HepG2 (cell line): ENCODE measurements around the gene PEX12. TPM values are rescaled to one million over a fixed set of nuclear protein-coding genes. Genes with fewer than 3 reads are reported as not detected.

ENCODE experiments used
- ASH2L ChIP-seq: fragments of 300-600, 200-600 bp; sonication (generic); IDR thresholded peaks from 2 replicates; pipeline ENCODE4 v1.7.0; 2017; ENCODE audit warnings: low read depth, mild to moderate bottlenecking, moderate library complexity, mixed read lengths, low read length; ENCODE audit not compliant: insufficient read length
- CBX5 ChIP-seq: sonication (generic); formaldehyde crosslinking; IDR thresholded peaks from 2 replicates; pipeline ENCODE4 v1.4.0; 2020; ENCODE audit warnings: missing genetic modification reagents, borderline replicate concordance
- CHD2 ChIP-seq: IDR thresholded peaks from 2 replicates; pipeline ENCODE4 v1.6.1; 2011; ENCODE audit warnings: low read depth, low read length, improper control_type of control experiment
- CREM ChIP-seq, 2 experiments: sonication (generic) in 1 of 2; formaldehyde crosslinking in 1 of 2; IDR thresholded peaks; 2 replicates each; pipeline versions ENCODE4 v1.4.0 to v1.6.1; 2016 to 2020; ENCODE audit warnings: antibody characterized with exemption in 1 of 2, mild to moderate bottlenecking in 1 of 2, missing genetic modification reagents in 1 of 2
- FOXK2 ChIP-seq: fragments of 450-650 bp; IDR thresholded peaks from 2 replicates; pipeline ENCODE4 v1.6.1; 2016
- HMG20A ChIP-seq: IDR thresholded peaks from 2 replicates; pipeline ENCODE4 v1.6.1; 2016; ENCODE audit warnings: borderline replicate concordance
- KLF16 ChIP-seq, 2 experiments: sonication (generic) in 1 of 2; formaldehyde crosslinking in 1 of 2; IDR thresholded peaks; 2 replicates each; pipeline versions ENCODE4 v1.6.1 to v1.8.0; 2016 to 2023; ENCODE audit warnings: missing genetic modification reagents in 2 of 2, missing compliant biosample characterization in 1 of 2
- KMT2A ChIP-seq: sonication (generic); formaldehyde crosslinking; IDR thresholded peaks from 2 replicates; pipeline ENCODE4 v1.4.0; 2020; ENCODE audit warnings: missing genetic modification reagents
- MZF1 ChIP-seq: sonication (generic); formaldehyde crosslinking; IDR thresholded peaks from 2 replicates; pipeline ENCODE4 v1.8.1; 2023; ENCODE audit warnings: mild to moderate bottlenecking, missing genetic modification reagents, borderline replicate concordance
- NFYC ChIP-seq: IDR thresholded peaks from 2 replicates; pipeline ENCODE4 v1.6.1; 2016; ENCODE audit warnings: missing genetic modification reagents, missing compliant biosample characterization
- RELA ChIP-seq: sonication (generic); formaldehyde crosslinking; IDR thresholded peaks from 2 replicates; pipeline ENCODE4 v1.4.0; 2020; ENCODE audit warnings: missing genetic modification reagents
- SALL1 ChIP-seq: sonication (generic); formaldehyde crosslinking; IDR thresholded peaks from 2 replicates; pipeline ENCODE4 v1.8.0; 2022; ENCODE audit warnings: mild to moderate bottlenecking, missing genetic modification reagents
- TBP ChIP-seq: sonication (generic); formaldehyde crosslinking; IDR thresholded peaks from 2 replicates; pipeline ENCODE4 v1.5.0; 2020; ENCODE audit warnings: missing genetic modification reagents
- ZNF10 ChIP-seq: sonication (generic); formaldehyde crosslinking; IDR thresholded peaks from 2 replicates; pipeline ENCODE4 v1.4.0; 2020; ENCODE audit warnings: mild to moderate bottlenecking, low read depth, missing genetic modification reagents, borderline replicate concordance
- ZNF234 ChIP-seq: sonication (generic); formaldehyde crosslinking; conservative IDR thresholded peaks from 2 replicates; pipeline ENCODE4 v1.5.1; 2020; ENCODE audit warnings: mild to moderate bottlenecking, missing genetic modification reagents
- ZNF510 ChIP-seq: sonication (generic); formaldehyde crosslinking; IDR thresholded peaks from 2 replicates; pipeline ENCODE4 v1.4.0; 2020; ENCODE audit warnings: low read depth, mild to moderate bottlenecking, missing genetic modification reagents
- ZNF564 ChIP-seq: sonication (generic); formaldehyde crosslinking; IDR thresholded peaks from 2 replicates; pipeline ENCODE4 v1.8.1; 2023; ENCODE audit warnings: mild to moderate bottlenecking, missing genetic modification reagents
- ZNF713 ChIP-seq: sonication (generic); formaldehyde crosslinking; IDR thresholded peaks from 2 replicates; pipeline ENCODE4 v1.4.0; 2020; ENCODE audit warnings: mild to moderate bottlenecking, missing genetic modification reagents
- ZNF746 ChIP-seq: sonication (generic); formaldehyde crosslinking; IDR thresholded peaks from 2 replicates; pipeline ENCODE4 v1.8.0; 2022; ENCODE audit warnings: mild to moderate bottlenecking, missing genetic modification reagents
- polyA plus RNA-seq, 8 experiments: library from polyadenylated mRNA; depleted of rRNA in 3 of 8; stranded (reverse) in 7 of 8; unstranded in 1 of 8; fragments of >200 nt; fragmentation: Illumina TruSeq in 4 of 8; extraction: Trizol in 4 of 8; gene quantifications; 2 replicates each; pipeline versions ENCODE4 v1.2.1 to v1.2.3, GENCODE V29; 2011 to 2016; ENCODE audit warnings: low read depth in 4 of 8, missing spikeins in 1 of 8, mixed read lengths in 1 of 8; ENCODE audit not compliant: insufficient read depth in 1 of 8
- total RNA-seq, 5 experiments: library from RNA; depleted of rRNA; stranded (reverse); fragments of >200 nt; fragmentation: Illumina TruSeq; extraction: Trizol; gene quantifications; 2 replicates each; pipeline ENCODE4 v1.2.3, GENCODE V29; 2016; ENCODE audit warnings: low read depth in 1 of 5
- TF ChIP-seq, protein P1 (sequence below): sonication (generic); formaldehyde crosslinking; conservative IDR thresholded peaks from 2 replicates; pipeline ENCODE4 v1.4.0; 2020; ENCODE audit warnings: mild to moderate bottlenecking, missing genetic modification reagents, moderate library complexity
- TF ChIP-seq, protein P2 (sequence below), 2 experiments: sonication (generic) in 1 of 2; formaldehyde crosslinking in 1 of 2; IDR thresholded peaks; 2 replicates each; pipeline versions ENCODE4 v1.4.0 to v1.6.1; 2018 to 2020; ENCODE audit warnings: missing genetic modification reagents in 2 of 2, borderline replicate concordance in 1 of 2, low read depth in 1 of 2, mild to moderate bottlenecking in 1 of 2, missing biosample characterization in 1 of 2
- TF ChIP-seq, protein P3 (sequence below): IDR thresholded peaks from 2 replicates; pipeline ENCODE4 v1.6.1; 2016
- TF ChIP-seq, protein P4 (sequence below): IDR thresholded peaks from 2 replicates; pipeline ENCODE4 v1.6.1; 2016; ENCODE audit warnings: mild to moderate bottlenecking, missing biosample characterization, missing genetic modification reagents

PEX12 gene
- total and polyA plus RNA-seq, 2 of the 13 experiments (the other 11 are each of a cell fraction or from before 2014, with no cell fraction given) = 5.1 to 11.9 TPM

DNA sequence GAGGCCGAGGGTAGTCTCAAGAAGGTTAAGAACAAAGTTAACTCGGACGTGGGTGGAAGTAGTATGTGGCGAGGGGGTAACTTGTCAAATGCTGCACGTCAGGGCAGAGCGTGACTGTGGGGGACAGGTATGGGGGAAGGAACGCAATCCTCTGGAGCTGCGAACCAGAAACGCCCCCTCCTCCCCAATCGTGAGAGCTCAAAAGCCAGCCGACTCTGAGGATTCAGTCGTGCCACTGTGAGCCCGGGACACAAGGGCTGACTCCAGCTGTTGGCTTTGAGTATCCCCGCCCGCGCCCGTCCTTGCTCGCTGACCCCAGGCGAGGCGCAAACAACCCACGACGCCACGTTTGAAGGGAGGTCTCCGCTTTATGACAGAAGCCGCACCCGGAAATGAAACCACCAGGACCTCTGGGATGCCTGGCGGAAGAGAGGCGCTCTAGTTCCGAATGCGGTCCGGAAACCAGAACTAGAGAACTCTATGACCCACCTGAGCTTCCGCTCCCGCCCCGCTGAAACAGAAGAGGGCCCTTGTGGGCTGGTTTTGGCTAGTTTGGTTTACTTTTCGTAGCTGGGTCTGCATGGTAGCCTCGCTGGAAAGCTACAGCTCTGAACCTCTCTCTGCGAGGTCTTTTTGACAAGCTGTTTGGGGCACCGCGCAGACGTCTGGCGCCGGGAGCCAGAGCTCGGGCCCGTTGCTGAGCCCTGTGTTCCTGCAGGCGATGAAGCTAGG lies at the start of gene PEX12 (continued):
- peak; percentile 79 for TF ChIP-seq ASH2L
- TF ChIP-seq, protein P1, sequence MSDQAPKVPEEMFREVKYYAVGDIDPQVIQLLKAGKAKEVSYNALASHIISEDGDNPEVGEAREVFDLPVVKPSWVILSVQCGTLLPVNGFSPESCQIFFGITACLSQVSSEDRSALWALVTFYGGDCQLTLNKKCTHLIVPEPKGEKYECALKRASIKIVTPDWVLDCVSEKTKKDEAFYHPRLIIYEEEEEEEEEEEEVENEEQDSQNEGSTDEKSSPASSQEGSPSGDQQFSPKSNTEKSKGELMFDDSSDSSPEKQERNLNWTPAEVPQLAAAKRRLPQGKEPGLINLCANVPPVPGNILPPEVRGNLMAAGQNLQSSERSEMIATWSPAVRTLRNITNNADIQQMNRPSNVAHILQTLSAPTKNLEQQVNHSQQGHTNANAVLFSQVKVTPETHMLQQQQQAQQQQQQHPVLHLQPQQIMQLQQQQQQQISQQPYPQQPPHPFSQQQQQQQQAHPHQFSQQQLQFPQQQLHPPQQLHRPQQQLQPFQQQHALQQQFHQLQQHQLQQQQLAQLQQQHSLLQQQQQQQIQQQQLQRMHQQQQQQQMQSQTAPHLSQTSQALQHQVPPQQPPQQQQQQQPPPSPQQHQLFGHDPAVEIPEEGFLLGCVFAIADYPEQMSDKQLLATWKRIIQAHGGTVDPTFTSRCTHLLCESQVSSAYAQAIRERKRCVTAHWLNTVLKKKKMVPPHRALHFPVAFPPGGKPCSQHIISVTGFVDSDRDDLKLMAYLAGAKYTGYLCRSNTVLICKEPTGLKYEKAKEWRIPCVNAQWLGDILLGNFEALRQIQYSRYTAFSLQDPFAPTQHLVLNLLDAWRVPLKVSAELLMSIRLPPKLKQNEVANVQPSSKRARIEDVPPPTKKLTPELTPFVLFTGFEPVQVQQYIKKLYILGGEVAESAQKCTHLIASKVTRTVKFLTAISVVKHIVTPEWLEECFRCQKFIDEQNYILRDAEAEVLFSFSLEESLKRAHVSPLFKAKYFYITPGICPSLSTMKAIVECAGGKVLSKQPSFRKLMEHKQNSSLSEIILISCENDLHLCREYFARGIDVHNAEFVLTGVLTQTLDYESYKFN (CRISPR knock-in tag) = 0 out of 2 replicates have a peak, but pooled peaks have one; percentile 53
- TF ChIP-seq, protein P2, sequence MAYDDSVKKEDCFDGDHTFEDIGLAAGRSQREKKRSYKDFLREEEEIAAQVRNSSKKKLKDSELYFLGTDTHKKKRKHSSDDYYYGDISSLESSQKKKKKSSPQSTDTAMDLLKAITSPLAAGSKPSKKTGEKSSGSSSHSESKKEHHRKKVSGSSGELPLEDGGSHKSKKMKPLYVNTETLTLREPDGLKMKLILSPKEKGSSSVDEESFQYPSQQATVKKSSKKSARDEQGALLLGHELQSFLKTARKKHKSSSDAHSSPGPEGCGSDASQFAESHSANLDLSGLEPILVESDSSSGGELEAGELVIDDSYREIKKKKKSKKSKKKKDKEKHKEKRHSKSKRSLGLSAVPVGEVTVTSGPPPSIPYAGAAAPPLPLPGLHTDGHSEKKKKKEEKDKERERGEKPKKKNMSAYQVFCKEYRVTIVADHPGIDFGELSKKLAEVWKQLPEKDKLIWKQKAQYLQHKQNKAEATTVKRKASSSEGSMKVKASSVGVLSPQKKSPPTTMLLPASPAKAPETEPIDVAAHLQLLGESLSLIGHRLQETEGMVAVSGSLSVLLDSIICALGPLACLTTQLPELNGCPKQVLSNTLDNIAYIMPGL (CRISPR knock-in tag; IDR thresholded peaks at IDR 0.05; ENCODE audit: borderline replicate concordance in 1 of 2, low read depth in 1 of 2) = peak in 1 of 2 experiments; percentile 75; a peak in 2 of 4 replicates
- no peak for TF ChIP-seq MZF1 (CRISPR knock-in tag)
- peak; percentile 50; the same call in 1 of the 2 replicates for TF ChIP-seq ZNF746
- TF ChIP-seq FOXK2 = no peak
- no peak for TF ChIP-seq RELA (CRISPR knock-in tag)
- TF ChIP-seq HMG20A = no peak
- TF ChIP-seq KLF16 (CRISPR knock-in tag; IDR thresholded peaks at IDR 0.05) = peak in 1 of 2 experiments; percentile 64; a peak in 1 of 4 replicates
- peak; percentile 99 for TF ChIP-seq CREM (IDR thresholded peaks at IDR 0.05)
- TF ChIP-seq CREM (CRISPR knock-in tag; IDR thresholded peaks at IDR 0.05) = no peak; the same call in 1 of the 2 replicates
- no peak for TF ChIP-seq ZNF564 (CRISPR knock-in tag)
- TF ChIP-seq, protein P3, sequence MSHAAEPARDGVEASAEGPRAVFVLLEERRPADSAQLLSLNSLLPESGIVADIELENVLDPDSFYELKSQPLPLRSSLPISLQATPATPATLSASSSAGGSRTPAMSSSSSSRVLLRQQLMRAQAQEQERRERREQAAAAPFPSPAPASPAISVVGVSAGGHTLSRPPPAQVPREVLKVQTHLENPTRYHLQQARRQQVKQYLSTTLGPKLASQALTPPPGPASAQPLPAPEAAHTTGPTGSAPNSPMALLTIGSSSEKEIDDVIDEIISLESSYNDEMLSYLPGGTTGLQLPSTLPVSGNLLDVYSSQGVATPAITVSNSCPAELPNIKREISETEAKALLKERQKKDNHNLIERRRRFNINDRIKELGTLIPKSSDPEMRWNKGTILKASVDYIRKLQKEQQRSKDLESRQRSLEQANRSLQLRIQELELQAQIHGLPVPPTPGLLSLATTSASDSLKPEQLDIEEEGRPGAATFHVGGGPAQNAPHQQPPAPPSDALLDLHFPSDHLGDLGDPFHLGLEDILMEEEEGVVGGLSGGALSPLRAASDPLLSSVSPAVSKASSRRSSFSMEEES (CRISPR knock-in tag) = peak; percentile 21; the same call in 1 of the 2 replicates
- peak; percentile 90 for TF ChIP-seq KMT2A (CRISPR knock-in tag)
- no peak for TF ChIP-seq TBP (CRISPR knock-in tag)
- 0 out of 2 replicates have a peak, but pooled peaks have one; percentile 28 for TF ChIP-seq CHD2
- TF ChIP-seq, protein P4, sequence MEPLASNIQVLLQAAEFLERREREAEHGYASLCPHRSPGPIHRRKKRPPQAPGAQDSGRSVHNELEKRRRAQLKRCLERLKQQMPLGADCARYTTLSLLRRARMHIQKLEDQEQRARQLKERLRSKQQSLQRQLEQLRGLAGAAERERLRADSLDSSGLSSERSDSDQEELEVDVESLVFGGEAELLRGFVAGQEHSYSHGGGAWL = peak; percentile 69; the same call in 1 of the 2 replicates
- no peak for TF ChIP-seq ZNF713 (CRISPR knock-in tag)
- no peak; the same call in 1 of the 2 replicates for TF ChIP-seq CBX5 (CRISPR knock-in tag)
- TF ChIP-seq ZNF234 (CRISPR knock-in tag) = no peak
- peak; percentile 84 for TF ChIP-seq SALL1
- TF ChIP-seq ZNF510 (CRISPR knock-in tag) = peak; percentile 71
- TF ChIP-seq NFYC (CRISPR knock-in tag) = peak; percentile 42; the same call in 1 of the 2 replicates
- no peak for TF ChIP-seq ZNF10 (CRISPR knock-in tag)
